H1 (cell line): ENCODE measurements around the gene PDLIM3. TPM values are rescaled to one million over a fixed set of nuclear protein-coding genes. Genes with fewer than 3 reads are reported as not detected.

Experiments used
- ASH2L ChIP-seq: fragments of 200-600, 300-600 bp; sonication (generic); IDR thresholded peaks from one replicate; pipeline ENCODE4 v1.7.1; 2017; ENCODE audit warnings: low read length
- BCL11A ChIP-seq, 2 experiments: IDR thresholded peaks; one replicate each; pipeline ENCODE4 v1.6.1; 2011; ENCODE audit warnings: low read depth in 2 of 2, low read length in 2 of 2, mild to moderate bottlenecking in 2 of 2
- CBX8 ChIP-seq: fragments of 300-800, 300-1000 bp; sonication (generic); IDR thresholded peaks from 2 replicates; pipeline ENCODE4 v1.7.1; 2016; ENCODE audit warnings: low read depth, low read length, borderline replicate concordance
- CTBP2 ChIP-seq: IDR thresholded peaks from 2 replicates; pipeline ENCODE4 v1.7.0; 2011; ENCODE audit warnings: borderline replicate concordance, mild to moderate bottlenecking, moderate library complexity, mixed read lengths, low read length; ENCODE audit not compliant: insufficient read depth, insufficient read length
- E2F6 ChIP-seq: IDR thresholded peaks from 2 replicates; pipeline ENCODE4 v1.6.1; 2012; ENCODE audit warnings: inconsistent platforms
- EZH2 ChIP-seq: fragments of 200-600 bp; sonication (generic); IDR thresholded peaks from 2 replicates; pipeline ENCODE4 v1.7.1; 2012; ENCODE audit warnings: low read depth, mild to moderate bottlenecking, moderate library complexity, low read length, inconsistent platforms; ENCODE audit not compliant: severe bottlenecking
- GTF2F1 ChIP-seq: IDR thresholded peaks from 2 replicates; pipeline ENCODE4 v1.6.1; 2012; ENCODE audit warnings: low read depth, low read length, improper control_type of control experiment, borderline replicate concordance
- JUN ChIP-seq: IDR thresholded peaks from 2 replicates; pipeline ENCODE4 v1.6.1; 2011; ENCODE audit warnings: low read depth, mild to moderate bottlenecking, improper control_type of control experiment, low read length
- JUND ChIP-seq: IDR thresholded peaks from 2 replicates; pipeline ENCODE4 v1.6.1; 2011; ENCODE audit warnings: mild to moderate bottlenecking, improper control_type of control experiment, low read length
- KDM4A ChIP-seq: IDR thresholded peaks from one replicate; pipeline ENCODE4 v1.7.1; 2012; ENCODE audit warnings: low read depth, mild to moderate bottlenecking, moderate library complexity, low read length, inconsistent platforms; ENCODE audit not compliant: severe bottlenecking
- KDM5A ChIP-seq: fragments of 200-600 bp; IDR thresholded peaks from 2 replicates; pipeline ENCODE4 v1.7.1; 2012; ENCODE audit warnings: mild to moderate bottlenecking, low read length, inconsistent platforms, mixed read lengths
- NRF1 ChIP-seq: IDR thresholded peaks from 2 replicates; pipeline ENCODE4 v1.6.1; 2011; ENCODE audit warnings: mild to moderate bottlenecking, low read depth, low read length, improper control_type of control experiment
- POLR2A ChIP-seq, 2 experiments: IDR thresholded peaks; 1 replicate in 1 of 2; 2 replicates in 1 of 2; pipeline ENCODE4 v1.6.1; 2011; ENCODE audit warnings: low read depth in 2 of 2, low read length in 2 of 2, mild to moderate bottlenecking in 2 of 2; ENCODE audit errors: control extremely low read depth in 1 of 2
- POU5F1 ChIP-seq: IDR thresholded peaks from 2 replicates; pipeline ENCODE4 v1.6.1; 2011; ENCODE audit warnings: low read depth, mild to moderate bottlenecking, low read length, moderate library complexity
- RBBP5 ChIP-seq: IDR thresholded peaks from 2 replicates; pipeline ENCODE4 v1.7.1; 2012; ENCODE audit warnings: low read depth, mild to moderate bottlenecking, inconsistent platforms, low read length, moderate library complexity, borderline replicate concordance
- RXRA ChIP-seq: IDR thresholded peaks from 2 replicates; pipeline ENCODE4 v1.6.1; 2011; ENCODE audit warnings: low read depth, mild to moderate bottlenecking, low read length, moderate library complexity; ENCODE audit not compliant: insufficient read depth
- SAP30 ChIP-seq: fragments of 300-600 bp; sonication (generic); IDR thresholded peaks from 2 replicates; pipeline ENCODE4 v1.7.1; 2012; ENCODE audit warnings: low read length, moderate library complexity, mild to moderate bottlenecking, inconsistent platforms; ENCODE audit not compliant: insufficient read depth, insufficient replicate concordance
- SIN3A ChIP-seq, 2 experiments: IDR thresholded peaks in 1 of 2; conservative IDR thresholded peaks in 1 of 2; 2 replicates each; pipeline ENCODE4 v1.6.1; 2011 to 2012; ENCODE audit warnings: low read length in 2 of 2, improper control_type of control experiment in 1 of 2, low read depth in 1 of 2, mild to moderate bottlenecking in 1 of 2
- SRF ChIP-seq: IDR thresholded peaks from 2 replicates; pipeline ENCODE4 v1.6.1; 2011; ENCODE audit warnings: mild to moderate bottlenecking, low read depth, low read length, moderate library complexity
- TAF1 ChIP-seq: IDR thresholded peaks from 2 replicates; pipeline ENCODE4 v1.6.1; 2011; ENCODE audit warnings: mild to moderate bottlenecking, low read depth, low read length
- TAF7 ChIP-seq: optimal IDR thresholded peaks from 2 replicates; pipeline ENCODE3; 2011; ENCODE audit warnings: low read depth, mild to moderate bottlenecking, inconsistent platforms, low read length, moderate library complexity, borderline replicate concordance
- TEAD4 ChIP-seq: IDR thresholded peaks from 2 replicates; pipeline ENCODE4 v1.6.1; 2012; ENCODE audit warnings: low read depth, low read length, inconsistent platforms, mixed read lengths
- ZNF274 ChIP-seq: IDR thresholded peaks from 2 replicates; pipeline ENCODE4 v1.7.0; 2012; ENCODE audit warnings: low read length, borderline replicate concordance; ENCODE audit errors: extremely low read depth
- polyA plus RNA-seq, 7 experiments: library from polyadenylated mRNA; depleted of rRNA in 3 of 7; stranded (reverse) in 5 of 7; unstranded in 2 of 7; fragments of >200 nt in 5 of 7; fragments of 200-250 nt in 2 of 7; gene quantifications; 1 replicate in 5 of 7; 2 replicates in 1 of 7; 4 replicates in 1 of 7; pipeline versions ENCODE4 v1.2.1 to v1.2.3, GENCODE V29; 2011 to 2013; ENCODE audit warnings: missing spikeins in 2 of 7, mixed read lengths in 2 of 7
- total RNA-seq: library from RNA; stranded (reverse); fragmentation: NEBNext Ultra II Directional; extraction: Animal tissue kit (Norgen Biotek cat#: 25700); gene quantifications from 2 replicates; pipeline ENCODE4 v1.2.1, GENCODE V29; 2021

Gene PDLIM3
- total and polyA plus RNA-seq, 2 of the 8 experiments (the other 6 are each of a cell fraction or from before 2014, with no cell fraction given): 7.6 to 8.1 TPM

GRCh38 chr4:185534866-185535611, at the start of gene PDLIM3 (continued):
- TF ChIP-seq KDM5A (no peak), RXRA (no peak), NRF1 (no peak), JUND (peak; percentile 41), SAP30 (no peak), TEAD4 (no peak), TAF1 (no peak), GTF2F1 (no peak), TAF7 (no peak), BCL11A (IDR thresholded peaks at IDR 0.05; ENCODE audit: low read depth in 2 of 2, low read length in 2 of 2) (no peak), EZH2 (peak; percentile 39), POLR2A (IDR thresholded peaks at IDR 0.05; ENCODE audit: control extremely low read depth in 1 of 2, low read depth in 2 of 2, low read length in 2 of 2) (peak in 1 of 2 experiments; percentile 36; a peak in 2 of 3 replicates), ASH2L (peak; percentile 18), E2F6 (peak; percentile 35; the same call in 1 of the 2 replicates), SRF (no peak), POU5F1 (no peak), ZNF274 (no peak), JUN (no peak), RBBP5 (no peak), KDM4A (peak; percentile 88), CTBP2 (no peak), CBX8 (no peak), SIN3A (conservative IDR thresholded peaks at IDR 0.05 in 1 of 2, IDR thresholded peaks at IDR 0.05 in 1 of 2; ENCODE audit: low read depth in 1 of 2, low read length in 2 of 2) (no peak)
